ENCODE results near the gene HPCAL4.

HPCAL4 gene

DNA sequence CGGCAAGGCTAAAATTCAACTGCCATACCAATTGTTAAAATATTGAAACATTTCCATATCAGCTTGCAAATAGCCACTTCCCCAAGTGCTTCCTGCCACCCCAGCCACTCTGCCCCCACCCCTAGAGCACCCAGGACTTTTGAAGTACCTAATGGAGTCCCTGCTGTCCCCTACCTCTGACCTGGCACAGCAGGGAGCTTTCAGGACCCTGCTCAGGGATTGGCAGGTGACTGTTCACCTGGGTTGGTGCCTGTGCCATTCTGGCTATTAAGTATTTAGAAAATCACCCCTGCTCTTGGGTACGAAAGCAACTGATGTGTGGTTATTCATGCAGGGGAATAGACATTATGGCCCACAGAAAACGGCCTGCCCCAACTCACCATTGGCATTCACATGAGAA, 9.1 kb upstream of the HPCAL4 start:
- no peak for DNase-seq

- no peak for DNase-seq
Measured at GRCh38 chr1:39699419-39699818, 8.2 kb upstream of the HPCAL4 start.

DNA sequence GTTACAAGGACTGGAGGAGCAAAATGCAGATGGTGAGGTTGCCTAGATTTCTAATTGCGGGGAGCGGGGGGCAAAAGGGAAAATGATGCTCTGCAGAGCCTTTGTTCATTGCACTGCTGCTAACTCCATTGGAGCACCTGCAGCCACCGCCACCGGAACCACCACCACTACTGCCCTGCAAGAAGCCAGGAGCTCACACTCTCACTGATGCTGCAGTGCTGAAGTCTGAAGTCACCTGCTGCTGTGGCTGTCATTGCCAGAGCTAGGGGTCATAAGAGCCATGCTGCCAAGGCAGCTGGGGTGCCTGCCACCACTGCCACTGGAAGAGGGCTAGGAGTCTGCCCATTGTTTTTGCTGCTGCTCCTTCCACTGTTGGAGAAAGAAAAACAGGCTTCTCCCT, 7.3 kb upstream of the HPCAL4 start:
- DNase-seq, result no peak

- DNase-seq, result no peak
Measured at GRCh38 chr1:39696448-39696847, 5.2 kb upstream of the HPCAL4 start.

DNA sequence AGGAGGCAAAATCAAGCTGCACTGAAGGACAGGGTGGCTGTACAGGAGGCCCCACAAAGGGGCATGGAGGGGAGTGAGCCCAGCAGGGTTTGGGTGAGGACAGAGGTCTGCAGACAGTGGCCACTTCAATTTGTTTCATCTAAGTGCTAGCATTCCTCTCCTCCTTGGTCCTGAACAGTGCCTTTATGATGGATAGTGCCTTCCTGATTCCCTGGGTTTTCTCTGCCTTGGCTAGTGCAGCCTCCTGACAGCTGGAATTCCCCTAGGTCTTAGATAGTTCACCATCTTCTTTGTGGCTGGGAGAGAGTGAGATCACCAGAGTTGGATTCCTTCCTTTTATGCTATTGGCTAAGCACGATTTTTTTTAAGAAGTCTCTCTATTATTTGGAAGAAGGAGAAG, 3.8 kb upstream of the HPCAL4 start:
- DNase-seq, result no peak

DNA sequence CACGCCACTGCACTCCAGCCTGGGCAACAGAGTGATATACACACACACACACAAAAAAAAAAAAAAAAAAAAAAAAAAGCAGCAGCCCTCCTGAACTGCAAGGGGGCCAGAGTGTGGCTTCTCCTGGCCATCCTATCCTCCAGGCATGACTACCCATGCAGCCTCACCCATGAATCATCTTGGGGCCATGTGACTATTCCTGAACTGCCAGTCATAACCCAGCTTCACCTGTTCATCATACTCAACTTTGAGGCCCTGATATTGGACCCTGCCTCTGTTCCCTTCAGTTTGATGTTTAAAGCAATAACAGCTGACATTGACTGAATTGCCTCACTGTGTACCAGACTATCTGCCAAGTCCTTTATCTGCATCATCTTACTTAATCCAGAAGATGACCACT, 2.8 kb upstream of the HPCAL4 start:
- no peak for DNase-seq

DNA sequence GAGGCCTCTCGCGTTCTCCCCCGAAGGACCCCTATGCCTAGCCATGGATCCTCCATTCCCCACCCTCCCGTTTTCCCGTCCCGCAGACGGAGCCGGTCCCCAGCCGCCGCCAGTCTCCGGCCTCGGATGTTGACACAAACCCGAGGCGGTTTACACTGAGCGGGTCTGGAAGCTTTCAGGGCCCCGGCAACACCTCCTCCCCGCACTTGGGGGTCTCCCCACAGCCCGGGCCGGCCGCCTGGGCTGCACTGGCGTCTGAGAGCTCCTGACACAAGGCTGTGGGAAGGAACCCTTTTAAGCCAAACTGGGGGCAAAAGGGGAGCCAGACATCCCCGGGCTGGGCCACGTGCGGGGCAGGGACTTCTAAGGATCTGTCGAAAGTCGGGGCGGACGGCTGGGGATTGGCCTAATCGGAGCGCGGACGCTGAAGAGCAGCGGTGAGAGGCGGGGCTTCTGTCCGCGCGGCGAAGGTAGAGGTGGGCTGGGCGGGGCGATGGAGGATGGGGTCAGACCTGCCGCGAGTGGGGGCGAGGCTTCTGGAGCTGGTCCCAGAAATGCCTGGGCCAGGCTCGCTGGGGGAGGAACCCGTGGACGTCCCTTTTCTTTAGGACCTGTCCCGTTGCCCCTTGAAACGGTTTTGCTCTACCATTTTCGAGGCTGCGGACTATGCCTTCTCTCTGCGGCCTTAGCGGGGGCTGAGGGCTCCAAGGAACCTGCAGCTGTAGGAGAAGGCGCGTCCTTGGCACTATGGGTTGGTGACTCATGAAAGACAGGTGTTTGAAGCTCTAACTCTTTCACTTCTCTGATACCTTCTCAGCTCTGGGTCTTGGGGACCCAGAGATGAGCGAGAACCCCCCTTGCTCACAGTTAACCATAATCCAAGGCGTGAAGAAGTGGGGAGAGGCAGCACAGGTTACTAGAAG, 1.2 kb upstream of the HPCAL4 start:
- no peak for DNase-seq

DNA sequence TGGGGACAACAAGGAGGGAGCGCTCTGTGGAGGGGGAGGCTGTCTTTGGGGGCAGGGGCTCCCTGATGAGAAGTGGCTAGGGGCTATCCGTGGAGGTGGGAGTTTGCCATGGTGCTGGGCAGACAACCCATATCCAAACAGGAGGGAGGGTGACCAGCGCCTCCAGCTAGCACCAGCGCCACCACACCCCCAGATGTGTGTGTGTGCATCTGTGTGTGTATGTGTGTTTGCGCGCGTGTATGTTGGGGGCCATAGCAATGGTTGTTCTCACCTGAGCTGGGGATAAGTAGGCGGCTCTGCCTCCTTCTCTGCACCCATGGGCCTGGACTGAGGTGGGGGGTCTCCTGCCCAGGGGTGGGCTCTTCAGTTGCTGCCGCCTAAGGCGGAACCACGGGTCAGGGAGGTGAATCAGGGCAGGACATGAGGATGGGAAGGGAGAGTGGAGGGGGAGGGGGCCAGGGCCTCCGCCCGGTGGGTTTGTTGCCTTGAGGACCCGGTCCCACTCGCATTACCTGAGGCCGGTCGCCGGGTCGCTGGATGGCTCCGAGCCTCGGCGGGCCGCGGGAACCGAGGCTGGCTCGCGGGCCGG, 345 bp downstream of the HPCAL4 start:
- no peak for DNase-seq

DNA sequence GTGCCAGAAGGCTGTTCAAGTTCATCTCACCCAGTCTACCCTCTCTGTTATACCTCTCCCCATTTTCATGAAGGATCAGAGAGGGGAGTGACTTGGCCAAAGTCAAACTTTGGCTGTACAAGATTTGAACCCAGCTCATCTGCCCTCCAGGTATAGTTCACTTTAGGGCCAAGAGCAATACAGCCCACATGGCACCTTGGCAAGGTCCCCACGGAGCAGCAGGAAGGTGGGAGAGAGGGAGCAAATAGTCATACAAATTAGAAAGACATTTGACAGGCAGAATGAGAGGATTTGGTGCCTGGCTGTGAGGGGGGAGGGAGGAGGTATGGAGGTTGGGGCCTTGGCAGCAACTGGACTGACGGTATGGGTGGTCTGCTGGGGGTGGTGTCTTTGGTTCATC, 1.0 kb downstream of the HPCAL4 start:
- no peak for DNase-seq

DNA sequence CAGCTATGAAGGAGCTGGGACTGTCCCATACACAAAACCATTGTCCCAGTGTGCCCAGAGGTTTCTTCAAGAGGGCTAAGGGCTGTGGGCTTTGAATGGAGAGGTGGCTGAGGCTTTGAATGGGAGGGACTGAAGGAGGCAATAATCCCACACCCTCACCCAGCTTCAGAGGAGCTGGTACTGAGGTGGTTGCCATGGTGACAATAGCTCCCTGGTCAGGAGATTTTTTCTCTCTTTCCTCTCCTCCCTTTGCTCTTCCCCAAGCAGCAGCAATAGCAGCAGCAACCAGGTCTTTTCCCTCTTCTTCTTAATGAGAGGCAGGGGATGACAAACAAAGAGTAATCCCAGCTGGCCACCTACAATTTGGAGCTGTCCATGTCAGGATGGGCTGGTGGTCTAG, 1.6 kb downstream of the HPCAL4 start:
- no peak for DNase-seq

DNA sequence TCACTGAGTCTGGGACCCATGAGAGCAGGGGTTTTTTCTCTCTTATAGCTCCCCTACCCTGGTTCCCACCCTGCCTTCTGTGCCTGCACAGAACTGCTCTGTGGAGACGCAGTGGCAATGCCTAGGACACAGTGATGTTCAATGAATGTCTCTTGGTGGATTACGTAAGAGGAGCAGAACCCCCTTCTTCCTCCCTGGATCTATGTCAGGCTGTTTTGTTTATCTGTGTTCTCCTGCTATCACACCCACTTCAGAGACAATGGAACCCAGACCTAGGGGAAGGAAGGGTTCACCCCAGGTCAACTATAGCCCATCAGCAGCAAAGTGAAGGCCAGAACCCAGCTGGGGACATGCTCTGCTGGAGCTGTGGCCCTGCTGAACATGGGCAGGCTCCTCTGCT, 2.0 kb downstream of the HPCAL4 start:
- DNase-seq, result no peak

- DNase-seq, result no peak
Measured at GRCh38 chr1:39688706-39689105, 2.5 kb downstream of the HPCAL4 start.

GRCh38 chr1:39687243-39687642, 4.0 kb downstream of the HPCAL4 start:
- DNase-seq, result no peak

- no peak for DNase-seq
Measured at GRCh38 chr1:39685071-39685470, 6.2 kb downstream of the HPCAL4 start.

GRCh38 chr1:39684313-39684664, 6.9 kb downstream of the HPCAL4 start:
- no peak for DNase-seq

DNA sequence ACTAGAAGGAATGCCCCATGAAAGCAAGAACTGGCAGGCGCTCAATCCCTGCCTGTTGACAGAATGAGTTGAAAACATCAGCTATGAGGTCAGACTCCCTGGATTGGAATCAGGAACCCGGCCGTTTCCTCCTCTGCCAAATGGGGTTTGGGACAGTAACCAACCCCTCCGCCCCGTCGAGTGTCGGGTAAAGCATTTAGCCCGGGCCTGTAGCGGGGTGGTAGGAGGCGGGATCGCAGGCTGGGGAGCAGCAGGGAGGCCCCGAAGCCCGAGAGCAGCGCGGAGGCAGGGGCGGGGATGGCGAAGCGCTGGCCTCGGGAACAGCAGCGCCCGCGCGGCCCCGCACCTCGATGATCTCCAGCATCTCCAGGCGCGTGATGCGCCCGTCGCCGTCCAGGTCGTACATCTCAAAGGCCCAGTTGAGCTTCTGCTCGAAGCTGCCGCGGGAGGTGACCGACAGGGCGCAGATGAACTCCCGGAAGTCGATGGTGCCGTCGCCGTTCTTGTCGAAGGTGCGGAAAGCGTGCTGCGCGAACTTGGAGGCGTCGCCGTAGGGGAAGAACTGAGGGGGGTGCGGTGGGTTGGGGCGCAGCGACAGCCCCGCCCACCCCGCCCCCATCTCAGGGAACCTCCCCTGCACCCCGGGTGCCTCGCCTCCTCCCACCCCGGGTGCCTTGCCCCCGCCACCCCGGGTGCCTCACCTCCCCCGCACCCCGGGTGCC, 7.5 kb downstream of the HPCAL4 start:
- DNase-seq, result no peak

GRCh38 chr1:39681999-39682398, 9.2 kb downstream of the HPCAL4 start:
- DNase-seq, result no peak

DNA sequence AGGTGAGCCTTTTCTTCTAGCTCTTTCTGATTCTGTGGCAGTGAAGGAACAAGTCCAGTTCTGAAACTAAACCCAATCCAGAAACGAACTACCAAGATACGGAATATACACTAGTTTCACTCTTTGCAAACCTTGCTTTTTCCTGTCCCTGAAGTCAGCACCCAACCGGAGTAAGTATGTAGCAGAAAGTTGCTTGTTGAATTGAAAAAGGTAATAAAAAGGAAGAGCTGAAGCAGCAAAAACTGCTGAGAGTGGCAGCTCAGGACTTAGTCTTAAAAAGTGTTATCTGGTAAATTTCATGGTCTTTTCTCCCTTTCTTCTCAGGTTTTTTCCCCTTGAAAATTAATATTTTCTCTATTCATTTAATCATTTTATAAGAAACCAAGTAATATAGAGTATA, 9.9 kb downstream of the HPCAL4 start:
- no peak for DNase-seq

GRCh38 chr1:39680751-39681150, 10.5 kb downstream of the HPCAL4 start:
- DNase-seq, result no peak

DNA sequence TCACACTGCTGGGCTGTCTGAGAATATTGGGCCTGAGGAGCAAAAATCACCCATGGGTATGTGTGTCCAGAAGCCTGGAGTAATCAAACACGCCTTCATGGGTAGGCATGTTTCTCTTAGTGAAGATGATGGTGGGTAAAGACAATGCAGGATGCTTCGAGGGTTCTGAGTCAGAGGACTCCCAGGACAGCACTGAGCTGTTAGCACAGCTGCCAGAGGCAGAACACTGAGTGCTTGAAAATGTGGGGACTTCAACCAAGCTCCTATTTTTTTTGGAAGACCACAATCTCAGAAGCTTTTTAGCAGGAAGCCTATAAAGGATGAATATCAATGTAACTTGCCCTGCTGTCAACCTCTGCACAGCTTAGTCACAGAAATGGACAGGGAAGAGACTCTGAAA, 11.4 kb downstream of the HPCAL4 start:
- no peak for DNase-seq

GRCh38 chr1:39678889-39679288, 12.3 kb downstream of the HPCAL4 start:
- DNase-seq, result no peak

- no peak for DNase-seq
Measured at GRCh38 chr1:39677645-39678044, 13.6 kb downstream of the HPCAL4 start.

- no peak for DNase-seq
Measured at GRCh38 chr1:39676948-39677548, 14.2 kb downstream of the HPCAL4 start.

- no peak for DNase-seq
Measured at GRCh38 chr1:39675220-39675619, 16.0 kb downstream of the HPCAL4 start.

Measured in hematopoietic multipotent progenitor cell treated with erythropoietin and hydrocortisone succinate and interleukin-3 and kit ligand, for 6 days (in vitro differentiated cells).